HepG2 (cell line): ENCODE measurements around the gene LDAH. TPM values are rescaled to one million over a fixed set of nuclear protein-coding genes. Genes with fewer than 3 reads are reported as not detected.

ENCODE experiments used
- FOXK1 ChIP-seq: sonication (generic); formaldehyde crosslinking; IDR thresholded peaks from 2 replicates; pipeline ENCODE4 v1.4.0; 2020; ENCODE audit warnings: low read depth, missing genetic modification reagents, borderline replicate concordance
- HNRNPH1 ChIP-seq: fragments of 200-400 bp; formaldehyde crosslinking; optimal IDR thresholded peaks from 2 replicates; pipeline ENCODE3; 2017; ENCODE audit warnings: mild to moderate bottlenecking, low read depth, low read length
- HOXD1 ChIP-seq: sonication (generic); formaldehyde crosslinking; IDR thresholded peaks from 2 replicates; pipeline ENCODE4 v1.5.0; 2020; ENCODE audit warnings: missing genetic modification reagents
- MAF1 ChIP-seq: sonication (generic); formaldehyde crosslinking; IDR thresholded peaks from 2 replicates; pipeline ENCODE4 v1.5.0; 2020; ENCODE audit warnings: missing genetic modification reagents, borderline replicate concordance
- MAFF ChIP-seq: IDR thresholded peaks from 2 replicates; pipeline ENCODE4 v1.6.1; 2011; ENCODE audit warnings: low read depth, low read length, improper control_type of control experiment
- MED1 ChIP-seq: sonication (generic); formaldehyde crosslinking; IDR thresholded peaks from 2 replicates; pipeline ENCODE4 v1.4.0; 2020; ENCODE audit warnings: missing genetic modification reagents
- MXI1 ChIP-seq: IDR thresholded peaks from 3 replicates; pipeline ENCODE4 v1.6.1; 2012; ENCODE audit warnings: low read depth, low read length, inconsistent platforms, borderline replicate concordance
- PCBP1 ChIP-seq: fragments of 200-400 bp; formaldehyde crosslinking; IDR thresholded peaks from 2 replicates; pipeline ENCODE4 v1.6.1; 2017; ENCODE audit warnings: mild to moderate bottlenecking, low read depth, low read length, borderline replicate concordance
- THYN1 ChIP-seq: sonication (generic); formaldehyde crosslinking; IDR thresholded peaks from 2 replicates; pipeline ENCODE4 v1.8.1; 2023; ENCODE audit warnings: low read depth, mild to moderate bottlenecking, moderate library complexity, missing genetic modification reagents, borderline replicate concordance
- ZBED4 ChIP-seq: sonication (generic); formaldehyde crosslinking; IDR thresholded peaks from 2 replicates; pipeline ENCODE4 v1.4.0; 2020; ENCODE audit warnings: missing genetic modification reagents, borderline replicate concordance
- ZBTB39 ChIP-seq: sonication (generic); formaldehyde crosslinking; IDR thresholded peaks from 2 replicates; pipeline ENCODE4 v1.5.0; 2020; ENCODE audit warnings: missing genetic modification reagents
- ZBTB43 ChIP-seq: sonication (generic); formaldehyde crosslinking; conservative IDR thresholded peaks from 2 replicates; pipeline ENCODE4 v1.4.0; 2020; ENCODE audit warnings: missing genetic modification reagents
- ZNF205 ChIP-seq: IDR thresholded peaks from 2 replicates; pipeline ENCODE4 v1.6.1; 2018; ENCODE audit warnings: missing biosample characterization, missing genetic modification reagents
- ZNF207 ChIP-seq: fragments of 450-650 bp; IDR thresholded peaks from 2 replicates; pipeline ENCODE4 v1.6.1; 2016; ENCODE audit warnings: antibody characterized with exemption, borderline replicate concordance
- ZNF275 ChIP-seq: sonication (generic); formaldehyde crosslinking; IDR thresholded peaks from 2 replicates; pipeline ENCODE4 v1.8.0; 2022; ENCODE audit warnings: missing genetic modification reagents, mild to moderate bottlenecking, inconsistent platforms, borderline replicate concordance
- ZNF382 ChIP-seq: sonication (generic); formaldehyde crosslinking; IDR thresholded peaks from 2 replicates; pipeline ENCODE4 v1.5.0; 2020; ENCODE audit warnings: missing genetic modification reagents, mild to moderate bottlenecking, borderline replicate concordance
- ZNF577 ChIP-seq: sonication (generic); formaldehyde crosslinking; IDR thresholded peaks from 2 replicates; pipeline ENCODE4 v1.4.0; 2020; ENCODE audit warnings: mild to moderate bottlenecking, low read depth, missing genetic modification reagents, borderline replicate concordance
- ZNF619 ChIP-seq: sonication (generic); formaldehyde crosslinking; IDR thresholded peaks from 2 replicates; pipeline ENCODE4 v1.4.0; 2020; ENCODE audit warnings: mild to moderate bottlenecking, missing genetic modification reagents
- polyA plus RNA-seq, 8 experiments: library from polyadenylated mRNA; depleted of rRNA in 3 of 8; stranded (reverse) in 7 of 8; unstranded in 1 of 8; fragments of >200 nt; fragmentation: Illumina TruSeq in 4 of 8; extraction: Trizol in 4 of 8; gene quantifications; 2 replicates each; pipeline versions ENCODE4 v1.2.1 to v1.2.3, GENCODE V29; 2011 to 2016; ENCODE audit warnings: low read depth in 4 of 8, missing spikeins in 1 of 8, mixed read lengths in 1 of 8; ENCODE audit not compliant: insufficient read depth in 1 of 8
- total RNA-seq, 5 experiments: library from RNA; depleted of rRNA; stranded (reverse); fragments of >200 nt; fragmentation: Illumina TruSeq; extraction: Trizol; gene quantifications; 2 replicates each; pipeline ENCODE4 v1.2.3, GENCODE V29; 2016; ENCODE audit warnings: low read depth in 1 of 5

LDAH gene
- total and polyA plus RNA-seq, 2 of the 13 experiments (the other 11 are each of a cell fraction or from before 2014, with no cell fraction given), result 28.8 to 46.2 TPM

- peak; percentile 85; the same call in 1 of the 2 replicates for TF ChIP-seq MAF1 (CRISPR knock-in tag)
- TF ChIP-seq PCBP1, result no peak
- peak; percentile 71; the same call in 1 of the 2 replicates for TF ChIP-seq ZNF205 (CRISPR knock-in tag)
- no peak for TF ChIP-seq ZNF577 (CRISPR knock-in tag)
- TF ChIP-seq ZNF207, result no peak
- 0 out of 2 replicates have a peak, but pooled peaks have one; percentile 44 for TF ChIP-seq HOXD1 (CRISPR knock-in tag)
- TF ChIP-seq ZNF382 (CRISPR knock-in tag), result no peak
- 0 out of 2 replicates have a peak, but pooled peaks have one; percentile 25 for TF ChIP-seq MAFF
- TF ChIP-seq FOXK1 (CRISPR knock-in tag), result peak; percentile 87; the same call in 1 of the 2 replicates
- peak; percentile 67; the same call in 1 of the 3 replicates for TF ChIP-seq MXI1
- no peak for TF ChIP-seq ZNF275 (CRISPR knock-in tag)
- TF ChIP-seq ZBED4, result peak; percentile 85; the same call in 1 of the 2 replicates
- TF ChIP-seq ZBTB39 (CRISPR knock-in tag), result peak; percentile 69; the same call in 1 of the 2 replicates
- TF ChIP-seq THYN1 (CRISPR knock-in tag), result 0 out of 2 replicates have a peak, but pooled peaks have one; percentile 16
- no peak for TF ChIP-seq HNRNPH1
- peak; percentile 88 for TF ChIP-seq ZBTB43 (CRISPR knock-in tag)
- peak; percentile 90 for TF ChIP-seq MED1 (CRISPR knock-in tag)
- TF ChIP-seq ZNF619, result peak; percentile 75
Observed at GRCh38 chr2:20676353-20677215, 146.3 kb downstream of the LDAH start (continued).
